Sigmoid colon (tissue), 7 donors: ENCODE measurements around the gene TJP1. TPM values are rescaled to one million over a fixed set of nuclear protein-coding genes. Genes with fewer than 3 reads are reported as not detected.

Source experiments
- DNase-seq: peaks from one replicate; pipeline ENCODE4 v3.0.0-alpha.2; 2019
- H3K27ac ChIP-seq, 4 donors: fragments of 200-600 bp; sonication (generic); one replicate each; pipeline ENCODE4 v1.5.1; 2016 to 2019; ENCODE audit warnings: mild to moderate bottlenecking in 1 of 4
- H3K27me3 ChIP-seq, 3 donors: fragments of 200-600 bp; sonication (generic); one replicate each; pipeline ENCODE4 v1.5.1; 2019; ENCODE audit warnings: mild to moderate bottlenecking in 1 of 3
- H3K36me3 ChIP-seq, 4 donors: fragments of 200-600 bp; sonication (generic); one replicate each; pipeline ENCODE4 v1.5.1; 2016 to 2019
- H3K4me1 ChIP-seq, 4 donors: fragments of 200-600 bp; sonication (generic); one replicate each; pipeline ENCODE4 v1.5.1; 2017 to 2019
- H3K4me3 ChIP-seq, 4 donors: fragments of 200-600 bp; sonication (generic); one replicate each; pipeline ENCODE4 v1.5.1; 2017 to 2019; ENCODE audit warnings: mild to moderate bottlenecking in 2 of 4, moderate library complexity in 1 of 4
- H3K9me3 ChIP-seq, 4 donors: fragments of 200-600 bp in 3 of 4; sonication (generic) in 3 of 4; one replicate each; pipeline versions ENCODE4 v1.5.1 to v1.6.1; 2013 to 2019
- CTCF ChIP-seq, 4 experiments: fragments of 450-650 bp in 3 of 4; fragments of 200-600 bp in 1 of 4; IDR thresholded peaks; one replicate each; pipeline ENCODE4 v1.5.1; 2016 to 2019; ENCODE audit warnings: antibody characterized with exemption in 4 of 4, mild to moderate bottlenecking in 3 of 4, moderate library complexity in 2 of 4
- EP300 ChIP-seq, 4 donors: sonication (generic); formaldehyde crosslinking; IDR thresholded peaks; one replicate each; pipeline ENCODE4 v1.6.1; 2017; ENCODE audit warnings: antibody characterized with exemption in 4 of 4
- POLR2A ChIP-seq, 2 donors: fragments of 450-650 bp; IDR thresholded peaks; one replicate each; pipeline ENCODE4 v1.6.1; 2016; ENCODE audit warnings: antibody characterized with exemption in 2 of 2, mild to moderate bottlenecking in 2 of 2, moderate library complexity in 2 of 2
- POLR2AphosphoS5 ChIP-seq, 4 donors: sonication (generic); formaldehyde crosslinking; IDR thresholded peaks; one replicate each; pipeline ENCODE4 v1.6.1; 2017; ENCODE audit warnings: antibody characterized with exemption in 4 of 4
- WGBS, 2 donors: extraction: QIAGEN DNeasy Blood & Tissue Kit; methylation state at CpG; one replicate each; pipeline ENCODE4 v1.1.7; 2013; 5-methylcytosine and 5-hydroxymethylcytosine counted together
- intact Hi-C: fragments of 100-400 bp; cut with DNase I; formaldehyde crosslinking; loops from one replicate; pipeline ENCODE4 v1.15.1; 2023
- polyA plus RNA-seq, 3 donors: library from polyadenylated mRNA; stranded (reverse); fragments of 200-250 nt; gene quantifications; one replicate each; pipeline ENCODE4 v1.2.3, GENCODE V29; 2013
- small RNA-seq, 3 donors: library from RNA; depleted of rRNA; stranded (forward); fragments of <200 nt; gene quantifications; one replicate each; pipeline ENCODE3, GENCODE V24; 2016
- total RNA-seq, 4 donors: library from RNA; depleted of rRNA; stranded (reverse); fragments of >200 nt; gene quantifications; one replicate each; pipeline ENCODE4 v1.1.0, GENCODE V29; 2016
- donor health status: healthy with polysubstance abuse.
- donor health status: Bipolar disorder and iron deficiency.
- donor health status: healthy.

The TJP1 gene
- total and polyA plus RNA-seq, 7 donors: 21.3 to 134 (median 92.0) TPM

- no peak for DNase-seq
- H3K27ac ChIP-seq: no peak overlapping the region
- H3K9me3 ChIP-seq: no peaks in the 10 kb centered on the region
- TF ChIP-seq CTCF (IDR thresholded peaks at IDR 0.05) (no peak), EP300 (IDR thresholded peaks at IDR 0.05) (no peak), POLR2AphosphoS5 (IDR thresholded peaks at IDR 0.05) (no peak), POLR2A (IDR thresholded peaks at IDR 0.05) (no peak)
- H3K4me1 ChIP-seq: no peaks in the 10 kb centered on the region
- intact Hi-C loops: no loop called here
- 74 to 93% methylated on average over 11 of the region's 11 CpGs for WGBS, 2 donors
- H3K36me3 ChIP-seq: no peaks in the 10 kb centered on the region
- H3K4me3 ChIP-seq: no peak overlapping the region
- H3K27me3 ChIP-seq: no peaks in the 10 kb centered on the region
These were observed 170.6 kb downstream of the TJP1 start for GRCh38 chr15:29651476-29652233.

Small RNAs within 50 kb of the gene (small RNA-seq; reads per million reads assigned to genes)
- 0 reads per million in 3 donors for gene HMGN2P5
